H9 (cell line): ENCODE results near the gene ENC1. TPM values are rescaled to one million over a fixed set of nuclear protein-coding genes. Genes with fewer than 3 reads are reported as not detected.

Experiments used
- DNase-seq: peaks from one replicate; pipeline ENCODE4 v3.0.0-alpha.2; 2017
- H2AFZ ChIP-seq: one replicate; pipeline ENCODE4 v1.6.1; 2013; ENCODE audit warnings: mild to moderate bottlenecking, low read length, control low read depth, moderate library complexity
- H2AK5ac ChIP-seq: 2 replicates; pipeline ENCODE4 v1.6.1; 2013; ENCODE audit warnings: low read length, control low read depth, mixed read lengths; ENCODE audit not compliant: insufficient read length
- H2BK120ac ChIP-seq: one replicate; pipeline ENCODE4 v1.6.1; 2013; ENCODE audit warnings: low read depth, mild to moderate bottlenecking, low read length, control low read depth, inconsistent platforms; ENCODE audit not compliant: poor library complexity, severe bottlenecking
- H2BK12ac ChIP-seq: 2 replicates; pipeline ENCODE4 v1.6.1; 2013; ENCODE audit warnings: low read length, control low read depth, mixed read lengths, low read depth; ENCODE audit not compliant: insufficient read length
- H2BK15ac ChIP-seq: 2 replicates; pipeline ENCODE4 v1.6.1; 2013; ENCODE audit warnings: low read depth, low read length, control low read depth
- H2BK20ac ChIP-seq: one replicate; pipeline ENCODE4 v1.6.1; 2013; ENCODE audit warnings: low read depth, mild to moderate bottlenecking, low read length, control low read depth, inconsistent platforms; ENCODE audit not compliant: poor library complexity, severe bottlenecking
- H2BK5ac ChIP-seq: 2 replicates; pipeline ENCODE4 v1.6.1; 2013; ENCODE audit warnings: low read length, control low read depth, mixed read lengths; ENCODE audit not compliant: insufficient read length
- H3K14ac ChIP-seq: 2 replicates; pipeline ENCODE4 v1.6.1; 2013; ENCODE audit warnings: low read length, control low read depth; ENCODE audit not compliant: insufficient read depth
- H3K18ac ChIP-seq: 2 replicates; pipeline ENCODE4 v1.6.1; 2013; ENCODE audit warnings: low read depth, mild to moderate bottlenecking, mixed read lengths, low read length, control low read depth; ENCODE audit not compliant: insufficient read length
- H3K23ac ChIP-seq: 2 replicates; pipeline ENCODE4 v1.6.1; 2013; ENCODE audit warnings: low read length, control low read depth, mixed read lengths, low read depth; ENCODE audit not compliant: insufficient read length
- H3K23me2 ChIP-seq: 2 replicates; pipeline ENCODE4 v1.6.1; 2013; ENCODE audit warnings: low read depth, mild to moderate bottlenecking, mixed read lengths, low read length, control low read depth; ENCODE audit not compliant: insufficient read length, poor library complexity, severe bottlenecking
- H3K27ac ChIP-seq: 2 replicates; pipeline ENCODE4 v1.5.1; 2013; ENCODE audit warnings: low read length, control low read depth, mixed read lengths, low read depth; ENCODE audit not compliant: insufficient read length
- H3K27me3 ChIP-seq: 2 replicates; pipeline ENCODE4 v1.6.1; 2013; ENCODE audit warnings: low read length, control low read depth, inconsistent platforms; ENCODE audit not compliant: insufficient read depth
- H3K4ac ChIP-seq: 2 replicates; pipeline ENCODE4 v1.6.1; 2013; ENCODE audit warnings: low read depth, mild to moderate bottlenecking, control low read depth, inconsistent platforms, low read length, moderate library complexity
- H3K4me1 ChIP-seq: 2 replicates; pipeline ENCODE4 v1.6.1; 2013; ENCODE audit warnings: low read length, control low read depth, inconsistent platforms; ENCODE audit not compliant: insufficient read depth
- H3K4me2 ChIP-seq: 2 replicates; pipeline ENCODE4 v1.6.1; 2013; ENCODE audit warnings: low read length, control low read depth, mixed read lengths; ENCODE audit not compliant: insufficient read length, insufficient read depth
- H3K56ac ChIP-seq: 2 replicates; pipeline ENCODE4 v1.6.1; 2013; ENCODE audit warnings: low read depth, mild to moderate bottlenecking, mixed read lengths, low read length, control low read depth; ENCODE audit not compliant: insufficient read length
- H3K79me1 ChIP-seq: 2 replicates; pipeline ENCODE4 v1.6.1; 2013; ENCODE audit warnings: low read depth, mild to moderate bottlenecking, moderate library complexity, low read length, control low read depth, inconsistent platforms; ENCODE audit not compliant: insufficient read depth, poor library complexity, severe bottlenecking
- H3K79me2 ChIP-seq: 2 replicates; pipeline ENCODE4 v1.6.1; 2013; ENCODE audit warnings: low read length, control low read depth, inconsistent platforms; ENCODE audit not compliant: insufficient read depth
- H3K9ac ChIP-seq: 2 replicates; pipeline ENCODE4 v1.6.1; 2013; ENCODE audit warnings: low read length, control low read depth, mixed read lengths; ENCODE audit not compliant: insufficient read length; ENCODE audit errors: extremely low read depth
- H3K9me3 ChIP-seq: one replicate; pipeline ENCODE4 v1.6.1; 2013; ENCODE audit warnings: low read depth, low read length, inconsistent platforms; ENCODE audit not compliant: control insufficient read depth
- H3T11ph ChIP-seq: one replicate; pipeline ENCODE4 v1.6.1; 2013; ENCODE audit warnings: mild to moderate bottlenecking, low read length, control low read depth, inconsistent platforms
- H4K20me1 ChIP-seq: one replicate; pipeline ENCODE4 v1.6.1; 2013; ENCODE audit not compliant: control insufficient read depth, insufficient read length, insufficient read depth
- H4K5ac ChIP-seq: 2 replicates; pipeline ENCODE4 v1.6.1; 2013; ENCODE audit warnings: low read depth, mild to moderate bottlenecking, mixed read lengths, low read length, control low read depth; ENCODE audit not compliant: insufficient read length
- H4K8ac ChIP-seq: replicated peaks from 2 replicates; pipeline ENCODE4 v1.6.1; 2013; ENCODE audit warnings: low read length, control low read depth, mixed read lengths, low read depth; ENCODE audit not compliant: insufficient read length
- H4K91ac ChIP-seq: 2 replicates; pipeline ENCODE4 v1.6.1; 2013; ENCODE audit warnings: low read depth, mild to moderate bottlenecking, moderate library complexity, mixed read lengths, low read length, control low read depth; ENCODE audit not compliant: insufficient read length
- H3K27ac Mint-ChIP-seq, 3 experiments: 2 replicates in 2 of 3; 3 replicates in 1 of 3; pipeline ENCODE4 v1.8.0; 2020 to 2021; ENCODE audit warnings: mixed read lengths in 3 of 3, mild to moderate bottlenecking in 1 of 3, moderate library complexity in 1 of 3
- H3K27me3 Mint-ChIP-seq: 2 replicates; pipeline ENCODE4 v1.8.0; 2021; ENCODE audit warnings: low read depth, mild to moderate bottlenecking, moderate library complexity, mixed read lengths
- H3K36me3 Mint-ChIP-seq, 3 experiments: 2 replicates in 2 of 3; 3 replicates in 1 of 3; pipeline ENCODE4 v1.8.0; 2020 to 2021; ENCODE audit warnings: low read depth in 3 of 3, mixed read lengths in 3 of 3; ENCODE audit not compliant: insufficient read depth in 1 of 3
- H3K4me1 Mint-ChIP-seq, 2 experiments: 2 replicates each; pipeline ENCODE4 v1.8.0; 2020; ENCODE audit warnings: mixed read lengths in 2 of 2
- H3K4me3 Mint-ChIP-seq, 2 experiments: 2 replicates in 1 of 2; 3 replicates in 1 of 2; pipeline ENCODE4 v1.8.0; 2020 to 2021; ENCODE audit warnings: mild to moderate bottlenecking in 2 of 2, mixed read lengths in 2 of 2, moderate library complexity in 1 of 2
- H3K9me3 Mint-ChIP-seq, 2 experiments: 2 replicates in 1 of 2; 3 replicates in 1 of 2; pipeline ENCODE4 v1.8.0; 2020; ENCODE audit warnings: mild to moderate bottlenecking in 2 of 2, mixed read lengths in 2 of 2, moderate library complexity in 1 of 2
- CTCF ChIP-seq: fragments of 200-600 bp; sonication (generic); conservative IDR thresholded peaks from 3 replicates; pipeline ENCODE4 v1.8.0; 2021; ENCODE audit warnings: antibody characterized with exemption, mild to moderate bottlenecking
- WGBS: extraction: QIAGEN DNeasy Blood & Tissue Kit; methylation state at CpG from one replicate; pipeline ENCODE4 v1.1.7; 2013; ENCODE audit warnings: missing lambda C conversion rate, low lambda C conversion rate, mixed read lengths; ENCODE audit not compliant: insufficient read length; ENCODE audit errors: extremely low coverage; 5-methylcytosine and 5-hydroxymethylcytosine counted together
- total RNA-seq: library from RNA; stranded (reverse); gene quantifications from 2 replicates; pipeline ENCODE4 v1.2.1, GENCODE V29; 2021

Gene ENC1
- total RNA-seq, 1 experiment from 2014 or later: 14.4 TPM

- Histone ChIP-seq H4K5ac (no peak overlapping the region), H3K23me2 (no peaks in the 10 kb centered on the region), H4K91ac (no peak overlapping the region), H3K9me3 (no peaks in the 10 kb centered on the region), H3K4ac (no peak overlapping the region), H3K27me3 (no peaks in the 10 kb centered on the region), H4K8ac (no peak overlapping the region), H3K79me2 (no peaks in the 10 kb centered on the region), H3K9ac (no peak overlapping the region), H3T11ph (no peak overlapping the region), H3K27ac (no peak overlapping the region), H3K4me1 (peaks cover 6% of the 10 kb centered on the region), H2BK15ac (no peak overlapping the region), H2AFZ (no peak overlapping the region), H2BK5ac (no peak overlapping the region), H2AK5ac (no peak overlapping the region), H3K23ac (no peak overlapping the region), H2BK20ac (no peak overlapping the region), H3K56ac (no peak overlapping the region), H2BK120ac (no peak overlapping the region), H3K79me1 (no peaks in the 10 kb centered on the region), H3K4me2 (no peak overlapping the region), H4K20me1 (no peaks in the 10 kb centered on the region), H3K18ac (no peak overlapping the region), H3K14ac (no peak overlapping the region), H2BK12ac (no peak overlapping the region)
- peak; percentile 45 for DNase-seq
- Mint-ChIP-seq H3K4me3 (no peak overlapping the region), H3K9me3 (peaks cover 0 to 2% of the 10 kb centered on the region in 2 experiments; a peak in 3 of 5 replicates), H3K27ac (no peak overlapping the region), H3K27me3 (peaks cover 5% of the 10 kb centered on the region), H3K36me3 (peaks cover 2 to 7% (median 5%) of the 10 kb centered on the region in 3 experiments; a peak in 5 of 7 replicates), H3K4me1 (peaks cover 68 to 73% of the 10 kb centered on the region in 2 experiments)
- TF ChIP-seq CTCF: peak; percentile 68
- WGBS: no CpG with 5 or more reads among the region's 5 CpGs
These were observed 14.7 kb downstream of the ENC1 start for GRCh38 chr5:74625742-74626241.
